GM21717 (cell line): ENCODE results near the gene MCL1.

Source experiments
- ATAC-seq: cut with Tn5 transposase; IDR thresholded peaks from one replicate; pipeline ENCODE4 v1.9.1; 2021; ENCODE audit warnings: mild to moderate bottlenecking, moderate library complexity; ENCODE audit not compliant: unreplicated experiment

The MCL1 gene

GRCh38 chr1:150544204-150544603 lies 35.2 kb downstream of the MCL1 start:
- no peak for ATAC-seq

GRCh38 chr1:150543500-150544143 lies 35.8 kb downstream of the MCL1 start:
- no peak for ATAC-seq

- ATAC-seq: no peak
Measured at GRCh38 chr1:150537732-150538684, 41.4 kb downstream of the MCL1 start.

- no peak for ATAC-seq
Measured at GRCh38 chr1:150536836-150537731, 42.3 kb downstream of the MCL1 start.

GRCh38 chr1:150535511-150536287 lies 43.7 kb downstream of the MCL1 start:
- no peak for ATAC-seq

- ATAC-seq: no peak
Measured at GRCh38 chr1:150534002-150534401, 45.4 kb downstream of the MCL1 start.

GRCh38 chr1:150532860-150533259 lies 46.5 kb downstream of the MCL1 start:
- ATAC-seq: no peak

- ATAC-seq: no peak
Measured at GRCh38 chr1:150530491-150531159, 48.8 kb downstream of the MCL1 start.

GRCh38 chr1:150529017-150529416 lies 50.4 kb downstream of the MCL1 start:
- no peak for ATAC-seq

GRCh38 chr1:150528196-150528595 lies 51.2 kb downstream of the MCL1 start:
- ATAC-seq: no peak

GRCh38 chr1:150525348-150525747 lies 54.1 kb downstream of the MCL1 start:
- ATAC-seq: no peak
